Cardiac fibroblast (primary cell): ENCODE results near the gene IL16.
"Not testable (repeated sequence)": the region's sequence is repeated elsewhere in the genome, so short reads cannot be mapped to it uniquely, and the experiment has no call there.

ENCODE experiments used
- DNase-seq, 2 donors: peaks; one replicate each; pipeline versions ENCODE4 v3.0.0 to v3.0.0-alpha.2; 2010; ENCODE audit warnings: low read depth in 2 of 2
- H3K4me3 ChIP-seq, 2 donors: replicated peaks in 1 of 2; 1 replicate in 1 of 2; 2 replicates in 1 of 2; pipeline ENCODE4 v1.5.1; 2011; ENCODE audit warnings: low read depth in 2 of 2, low read length in 2 of 2, mild to moderate bottlenecking in 2 of 2, moderate library complexity in 1 of 2
- TF ChIP-seq, protein P1 (sequence below): IDR thresholded peaks from one replicate; pipeline ENCODE4 v1.5.1; 2011; ENCODE audit warnings: low read depth, mild to moderate bottlenecking, low read length, inconsistent platforms

The IL16 gene

DNA sequence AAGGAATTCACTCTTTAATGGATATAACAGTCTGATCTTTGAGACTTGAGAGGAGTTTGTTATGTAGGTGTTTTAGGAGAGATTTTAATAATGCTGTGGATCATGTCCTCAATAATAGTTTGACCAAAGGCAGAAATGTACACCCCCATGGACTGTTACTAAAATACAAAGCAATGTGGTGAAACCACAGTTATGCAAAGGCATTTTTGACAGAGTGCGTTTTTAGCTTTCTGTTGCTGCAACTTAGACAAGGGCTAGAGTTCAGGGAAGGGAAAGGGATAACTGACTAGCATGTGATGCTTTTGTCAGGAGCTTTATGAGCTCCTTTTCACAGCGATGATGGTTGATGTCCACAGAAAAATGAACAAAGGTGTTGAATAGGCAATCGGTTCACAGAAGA, 130.8 kb downstream of the IL16 start:
- H3K4me3 ChIP-seq, result no peak overlapping the region
- DNase-seq, result peak; percentile 87 to 90
- TF ChIP-seq, protein P1, sequence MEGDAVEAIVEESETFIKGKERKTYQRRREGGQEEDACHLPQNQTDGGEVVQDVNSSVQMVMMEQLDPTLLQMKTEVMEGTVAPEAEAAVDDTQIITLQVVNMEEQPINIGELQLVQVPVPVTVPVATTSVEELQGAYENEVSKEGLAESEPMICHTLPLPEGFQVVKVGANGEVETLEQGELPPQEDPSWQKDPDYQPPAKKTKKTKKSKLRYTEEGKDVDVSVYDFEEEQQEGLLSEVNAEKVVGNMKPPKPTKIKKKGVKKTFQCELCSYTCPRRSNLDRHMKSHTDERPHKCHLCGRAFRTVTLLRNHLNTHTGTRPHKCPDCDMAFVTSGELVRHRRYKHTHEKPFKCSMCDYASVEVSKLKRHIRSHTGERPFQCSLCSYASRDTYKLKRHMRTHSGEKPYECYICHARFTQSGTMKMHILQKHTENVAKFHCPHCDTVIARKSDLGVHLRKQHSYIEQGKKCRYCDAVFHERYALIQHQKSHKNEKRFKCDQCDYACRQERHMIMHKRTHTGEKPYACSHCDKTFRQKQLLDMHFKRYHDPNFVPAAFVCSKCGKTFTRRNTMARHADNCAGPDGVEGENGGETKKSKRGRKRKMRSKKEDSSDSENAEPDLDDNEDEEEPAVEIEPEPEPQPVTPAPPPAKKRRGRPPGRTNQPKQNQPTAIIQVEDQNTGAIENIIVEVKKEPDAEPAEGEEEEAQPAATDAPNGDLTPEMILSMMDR, result no peak

DNA sequence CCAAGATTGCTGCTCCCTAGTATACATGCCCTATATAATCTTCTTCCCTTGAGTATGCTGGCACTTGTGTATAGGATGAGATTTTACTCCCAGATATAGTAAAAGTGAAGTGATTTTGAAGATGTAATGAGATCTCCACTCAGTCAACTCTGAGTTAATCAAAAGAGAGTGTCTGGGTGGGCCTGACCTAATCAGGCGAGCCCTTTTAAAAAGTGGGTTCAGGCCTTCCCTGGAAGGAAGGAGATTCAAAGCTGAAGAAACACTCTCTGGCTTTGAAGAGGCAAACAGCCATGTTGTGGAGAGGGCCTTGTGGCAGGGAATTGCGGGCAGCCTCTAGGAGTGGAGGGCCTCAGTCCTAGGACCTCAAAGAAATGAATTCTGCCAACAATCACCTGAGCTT, 132.8 kb downstream of the IL16 start:
- DNase-seq, result no peak
- no peak overlapping the region for H3K4me3 ChIP-seq
- TF ChIP-seq, protein P1, result no peak

DNA sequence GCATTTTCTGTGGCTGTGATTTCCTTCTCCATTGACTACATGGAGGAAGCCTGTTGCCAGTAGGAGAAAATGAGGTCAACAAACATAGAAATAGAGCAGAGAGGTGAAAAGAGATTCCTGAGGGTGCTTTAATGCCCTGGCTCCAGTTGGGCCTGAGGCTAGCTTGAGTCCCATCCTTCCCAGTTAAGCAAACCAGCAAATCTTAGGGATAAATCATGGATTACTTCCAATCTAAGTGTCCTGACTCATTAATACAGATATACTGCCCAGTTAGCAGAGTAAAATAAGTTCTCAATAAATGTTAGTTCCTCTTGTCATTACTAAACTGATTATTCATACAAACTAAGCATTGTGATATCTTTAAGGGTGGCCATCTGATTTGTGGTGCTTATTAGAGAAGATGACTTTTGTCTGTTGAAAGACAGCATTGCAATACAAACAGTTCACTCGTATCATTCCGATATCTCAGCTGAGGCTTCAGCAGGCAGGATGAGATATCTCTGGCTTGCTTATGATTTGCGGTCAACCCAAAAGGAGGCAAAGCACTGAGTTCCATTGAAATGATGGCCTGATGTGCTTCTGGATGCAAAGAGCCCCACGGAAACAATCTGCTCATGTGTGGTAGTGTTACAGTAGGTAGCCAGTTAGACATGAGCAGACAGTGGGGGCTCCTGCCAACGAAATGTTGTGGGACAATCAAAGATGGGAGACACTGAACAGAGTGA, 133.8 kb downstream of the IL16 start:
- no peak for DNase-seq
- H3K4me3 ChIP-seq, result no peak overlapping the region
- TF ChIP-seq, protein P1, result no peak

DNA sequence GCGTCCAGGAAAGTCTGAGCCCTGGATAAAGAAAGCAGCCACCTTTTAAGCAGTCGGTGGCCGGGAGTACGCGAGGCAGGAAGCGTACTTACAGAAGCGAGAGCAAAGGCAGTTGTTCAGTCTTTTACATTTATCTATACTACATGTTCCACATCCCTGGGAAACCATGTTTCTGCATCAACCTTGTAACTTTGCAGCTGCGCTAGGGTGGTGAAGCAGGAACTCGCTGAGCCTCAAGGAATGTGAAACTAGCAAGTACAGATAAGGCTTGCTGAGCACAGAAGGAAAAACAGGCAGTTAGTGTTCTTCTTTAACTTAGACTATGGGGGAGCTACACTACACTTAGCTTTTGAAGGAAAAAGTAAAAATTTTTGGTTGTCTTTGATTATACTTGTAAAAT, 134.5 kb downstream of the IL16 start:
- H3K4me3 ChIP-seq, result not testable (repeated sequence)

DNA sequence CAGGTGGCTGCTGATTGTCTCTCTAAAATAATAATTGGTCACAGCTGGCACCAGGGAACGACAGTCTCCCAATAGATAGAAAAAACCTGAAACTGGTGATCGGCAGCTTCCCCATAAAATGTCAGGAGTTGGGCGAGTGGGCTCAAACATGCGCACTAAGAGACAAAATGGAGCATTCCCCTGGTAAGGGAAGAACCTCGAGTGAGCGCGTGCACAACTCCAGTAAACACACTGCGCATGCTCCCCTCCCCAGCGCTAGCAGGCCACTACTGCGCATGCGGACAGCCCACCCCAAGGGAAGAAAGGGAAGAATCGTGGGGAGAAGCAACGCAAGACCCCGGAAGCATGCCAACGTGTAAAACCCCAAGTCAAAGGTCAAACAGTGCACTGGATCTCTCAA, 134.9 kb downstream of the IL16 start:
- no peak for DNase-seq
- TF ChIP-seq, protein P1, result no peak
- H3K4me3 ChIP-seq, result no peak overlapping the region

More for the DNA sequence above, 134.5 kb downstream of the IL16 start:
- DNase-seq, result peak in 1 of 2 donors; percentile 76

DNA sequence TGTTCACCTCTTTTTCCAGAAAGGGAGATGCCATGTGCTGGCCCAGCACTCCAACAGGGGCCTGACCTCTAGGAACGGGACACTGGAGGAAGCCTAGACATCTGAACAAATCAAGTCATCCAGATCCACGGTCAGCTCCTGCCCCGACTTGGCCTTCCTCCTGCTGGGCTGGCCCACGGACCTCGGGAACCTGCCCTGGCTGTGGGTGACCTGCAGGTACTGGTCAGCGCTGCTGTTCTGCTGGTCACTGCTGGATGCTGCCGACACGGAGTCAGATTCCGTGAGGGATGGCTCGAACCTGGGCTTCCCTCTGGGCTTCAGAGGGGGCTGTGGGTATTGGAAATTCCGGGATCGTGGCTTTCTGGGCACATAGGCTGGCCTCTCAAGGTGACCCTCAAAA, 135.6 kb downstream of the IL16 start:
- H3K4me3 ChIP-seq, result no peak overlapping the region
- TF ChIP-seq, protein P1, result no peak
- DNase-seq, result no peak

DNA sequence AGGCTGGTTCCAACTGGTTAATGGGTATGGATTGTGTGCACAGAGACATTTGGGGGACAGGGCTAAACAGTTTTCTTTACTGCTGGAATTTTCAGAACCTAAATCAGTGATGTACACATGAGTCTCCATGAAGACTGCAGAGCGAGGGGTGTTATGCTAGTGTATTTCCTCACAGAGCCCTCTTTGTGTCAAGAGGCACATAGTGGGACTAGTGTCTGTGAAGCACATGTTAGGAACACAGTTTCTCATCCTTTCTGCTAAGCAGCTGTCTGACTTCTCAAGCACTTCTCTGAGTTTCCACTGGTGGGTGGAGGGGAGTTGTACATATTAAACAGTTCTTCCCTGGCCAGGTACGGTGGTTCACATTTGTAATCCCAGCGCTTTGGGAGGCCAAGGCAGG, 136.7 kb downstream of the IL16 start:
- TF ChIP-seq, protein P1, result no peak
- H3K4me3 ChIP-seq, result no peak overlapping the region
- DNase-seq, result no peak
